CD4-positive, alpha-beta T cell treated with Interleukin-15 for 1 hour (primary cell): ENCODE measurements around the gene LRRC74B.
A peak's percentile ranks its signal among the peaks of the same experiment; 100 is the strongest.
"Not testable (repeated sequence)": the region's sequence is repeated elsewhere in the genome, so short reads cannot be mapped to it uniquely, and the experiment has no call there.

ENCODE experiments used
- DNase-seq: peaks from one replicate; pipeline ENCODE4 v3.0.0-alpha.2; 2020

The LRRC74B gene, protein sequence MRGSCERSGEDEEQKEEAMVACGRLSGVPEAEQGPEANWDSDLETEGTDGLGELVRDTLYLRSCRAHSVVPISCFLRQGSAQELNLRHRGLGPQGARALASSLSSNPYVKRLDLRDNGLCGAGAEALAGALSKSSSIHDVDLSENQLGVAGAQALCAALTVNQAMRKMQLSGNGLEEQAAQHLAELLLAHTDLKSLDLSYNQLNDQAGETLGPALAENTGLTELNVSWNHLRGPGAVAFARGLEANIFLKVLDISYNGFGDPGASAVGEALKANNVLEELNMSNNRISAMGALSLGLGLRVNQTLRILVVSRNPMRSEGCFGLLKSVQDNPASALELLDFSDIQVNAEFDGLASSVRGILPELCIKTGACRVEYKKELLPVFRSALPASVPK

DNA sequence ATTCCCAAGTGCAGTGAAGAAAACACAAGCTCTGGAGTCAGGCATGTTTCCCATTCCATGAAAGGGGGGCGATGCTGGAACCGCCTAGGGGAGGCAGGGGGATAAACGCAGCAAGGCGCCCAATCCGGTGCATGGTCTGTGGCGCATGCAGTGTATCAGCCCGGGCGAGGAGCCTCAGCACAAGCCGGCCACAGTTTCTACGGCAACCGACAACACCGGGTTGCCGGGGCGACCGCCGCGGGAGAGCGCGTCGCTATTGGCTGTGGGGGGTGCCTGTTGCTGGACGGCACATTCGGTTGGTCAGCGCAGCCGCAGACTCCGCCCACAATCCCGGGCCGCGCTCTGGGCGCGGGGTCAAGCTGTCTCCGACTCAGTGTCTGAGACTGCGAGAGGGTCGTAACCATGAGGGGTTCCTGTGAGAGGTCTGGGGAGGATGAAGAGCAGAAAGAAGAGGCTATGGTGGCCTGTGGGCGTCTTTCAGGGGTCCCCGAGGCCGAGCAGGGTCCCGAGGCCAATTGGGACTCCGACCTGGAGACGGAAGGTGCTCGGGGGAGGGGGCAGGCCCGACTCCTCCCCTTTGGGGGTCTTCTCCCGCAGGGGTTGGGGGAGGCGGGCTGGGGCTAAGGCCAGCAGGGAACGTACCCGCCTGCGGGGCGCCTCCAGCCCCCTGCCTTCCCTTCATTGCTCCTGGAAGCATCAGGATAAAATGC, at the start of gene LRRC74B:
Gene LRRC74B, plus strand, starts transcription at position 362 of the 710 bp plus-strand sequence. Its CDS starts 41 bp downstream, at position 403.
- DNase-seq = peak; percentile 85

DNA sequence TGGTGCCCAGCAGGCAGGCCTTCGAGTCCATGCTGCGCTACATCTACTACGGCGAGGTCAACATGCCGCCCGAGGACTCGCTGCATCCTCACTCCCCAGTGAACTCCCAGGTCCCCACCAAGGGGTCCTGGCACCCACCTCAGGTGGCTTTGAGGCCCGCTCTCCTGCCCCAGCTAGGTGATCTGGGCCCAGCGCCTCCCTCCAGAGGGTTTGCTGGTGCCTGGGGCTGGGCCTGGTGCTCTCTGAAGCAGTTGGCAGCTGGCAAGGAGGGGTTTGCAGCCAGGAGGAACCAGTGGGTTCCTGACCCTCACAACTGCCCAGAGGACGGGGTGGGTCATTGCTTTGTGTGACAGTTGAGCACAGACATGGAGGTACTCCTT, 49.7 kb upstream of the LRRC74B start:
- no peak for DNase-seq

DNA sequence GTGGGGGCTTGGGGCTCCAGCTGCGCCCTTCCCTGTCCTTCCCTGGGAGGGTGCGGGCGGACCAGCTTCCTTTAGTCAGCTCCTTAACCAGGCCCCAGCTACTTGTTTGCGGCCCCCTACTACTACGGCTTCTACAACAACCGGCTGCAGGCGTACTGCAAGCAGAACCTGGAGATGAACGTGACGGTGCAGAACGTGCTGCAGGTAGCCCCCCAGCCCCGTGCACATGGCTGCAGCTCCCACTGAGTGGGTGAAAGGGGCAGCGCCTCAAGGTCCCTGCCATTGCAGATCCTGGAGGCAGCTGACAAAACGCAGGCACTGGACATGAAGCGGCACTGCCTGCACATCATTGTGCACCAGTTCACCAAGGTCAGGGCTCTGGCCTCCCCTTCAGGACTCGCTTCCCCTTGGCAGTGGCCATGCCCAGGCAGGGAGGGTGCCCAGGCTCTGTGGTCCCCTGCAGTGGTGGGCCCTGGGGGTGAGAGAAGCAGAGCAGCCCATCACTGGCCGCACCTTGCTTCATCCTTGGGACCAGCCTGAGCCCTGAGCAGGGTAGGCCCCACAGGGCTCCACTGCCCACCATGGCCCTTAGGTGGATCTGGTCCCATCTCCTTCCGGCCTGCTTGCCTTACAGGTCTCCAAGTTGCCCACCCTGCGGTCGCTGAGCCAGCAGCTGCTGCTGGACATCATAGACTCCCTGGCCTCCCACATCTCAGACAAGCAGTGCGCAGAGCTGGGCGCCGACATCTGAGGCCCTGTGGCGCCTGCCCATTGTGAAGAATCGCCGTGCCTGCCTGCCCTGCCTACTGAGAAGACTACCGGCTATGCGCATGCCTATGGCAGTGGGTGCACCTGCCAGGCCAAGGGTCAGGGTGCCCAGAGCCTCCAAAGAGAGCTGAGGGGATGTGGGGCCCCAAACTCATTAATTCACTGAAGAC, 48.9 kb upstream of the LRRC74B start:
- no peak for DNase-seq

DNA sequence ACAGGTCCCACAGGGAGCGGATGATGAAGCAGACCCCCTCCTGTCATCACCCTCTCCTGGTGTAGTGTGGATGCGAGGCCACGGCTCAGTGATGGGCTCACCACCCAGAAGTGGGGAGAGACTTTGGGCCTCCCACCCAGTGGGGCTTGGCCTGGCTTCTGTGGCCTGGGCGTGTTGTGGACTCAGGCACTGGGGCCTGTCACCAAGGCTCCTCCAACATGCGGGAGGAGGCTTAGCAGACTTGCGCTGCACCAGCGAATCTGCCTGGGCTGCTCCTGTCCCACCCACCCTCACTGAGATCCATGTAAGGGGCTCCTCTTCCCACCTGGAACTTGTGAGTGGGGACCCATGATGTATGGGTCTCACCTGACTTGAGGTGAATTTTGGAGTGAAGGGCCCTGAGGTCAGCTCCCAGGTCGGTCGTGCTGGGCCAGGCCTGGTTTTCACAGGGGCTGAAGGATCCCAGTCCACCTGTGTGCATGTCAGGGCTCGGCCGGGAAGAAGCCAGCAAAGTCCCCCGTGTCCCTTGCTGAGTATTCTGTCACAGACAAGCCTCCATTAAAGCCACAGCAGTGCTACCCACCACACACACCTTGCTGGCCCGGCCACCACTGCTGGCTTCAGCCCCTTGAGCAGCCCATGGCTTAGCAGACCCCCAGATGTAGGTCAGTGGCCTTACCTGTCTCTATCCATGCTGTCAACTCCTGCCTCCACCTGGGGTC, 48.0 kb upstream of the LRRC74B start:
- DNase-seq = no peak

DNA sequence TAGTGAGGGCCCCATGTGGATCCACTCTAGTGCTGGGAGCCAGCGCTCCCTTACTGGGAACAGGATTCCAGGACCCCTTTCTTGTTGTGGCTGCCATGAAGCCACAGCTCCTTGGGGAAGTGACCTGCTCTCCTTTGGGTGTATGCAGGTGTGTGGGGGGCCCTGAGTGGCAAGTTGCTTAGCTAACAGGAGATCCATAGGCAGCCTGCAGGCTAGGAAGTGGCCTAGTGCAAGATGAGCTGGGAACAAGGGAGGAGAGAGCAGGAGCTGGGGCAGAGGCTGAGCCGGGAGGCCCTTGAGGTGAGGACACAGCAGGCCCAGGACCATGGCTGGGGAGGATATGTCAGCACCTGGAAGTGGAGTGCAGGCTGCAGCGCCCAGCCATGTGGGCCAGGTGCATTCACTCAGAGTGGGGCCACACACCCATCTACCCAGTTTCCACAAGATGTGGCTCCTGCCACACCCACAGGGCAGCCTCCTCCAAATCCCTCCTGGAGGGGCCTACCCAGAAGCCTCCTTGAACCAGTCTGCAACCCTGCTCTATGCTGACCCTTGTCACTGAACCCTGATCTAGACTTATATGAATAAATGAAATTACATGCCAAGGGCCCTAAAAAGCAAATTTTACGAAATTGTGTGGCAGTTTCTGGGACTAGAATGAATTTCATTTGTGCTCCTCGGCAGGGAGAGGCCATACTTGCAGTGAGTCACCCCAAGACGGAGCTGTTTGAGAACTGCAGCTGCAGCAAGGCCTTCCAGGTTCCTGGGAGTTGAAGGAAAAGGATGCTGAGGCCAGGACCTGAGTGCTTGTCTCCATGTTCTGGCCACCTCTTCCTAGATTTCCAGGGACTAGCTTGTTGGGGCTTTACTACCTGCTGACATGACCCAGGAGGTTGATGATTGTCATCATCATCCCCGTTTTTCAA, 47.1 kb upstream of the LRRC74B start:
- no peak for DNase-seq

DNA sequence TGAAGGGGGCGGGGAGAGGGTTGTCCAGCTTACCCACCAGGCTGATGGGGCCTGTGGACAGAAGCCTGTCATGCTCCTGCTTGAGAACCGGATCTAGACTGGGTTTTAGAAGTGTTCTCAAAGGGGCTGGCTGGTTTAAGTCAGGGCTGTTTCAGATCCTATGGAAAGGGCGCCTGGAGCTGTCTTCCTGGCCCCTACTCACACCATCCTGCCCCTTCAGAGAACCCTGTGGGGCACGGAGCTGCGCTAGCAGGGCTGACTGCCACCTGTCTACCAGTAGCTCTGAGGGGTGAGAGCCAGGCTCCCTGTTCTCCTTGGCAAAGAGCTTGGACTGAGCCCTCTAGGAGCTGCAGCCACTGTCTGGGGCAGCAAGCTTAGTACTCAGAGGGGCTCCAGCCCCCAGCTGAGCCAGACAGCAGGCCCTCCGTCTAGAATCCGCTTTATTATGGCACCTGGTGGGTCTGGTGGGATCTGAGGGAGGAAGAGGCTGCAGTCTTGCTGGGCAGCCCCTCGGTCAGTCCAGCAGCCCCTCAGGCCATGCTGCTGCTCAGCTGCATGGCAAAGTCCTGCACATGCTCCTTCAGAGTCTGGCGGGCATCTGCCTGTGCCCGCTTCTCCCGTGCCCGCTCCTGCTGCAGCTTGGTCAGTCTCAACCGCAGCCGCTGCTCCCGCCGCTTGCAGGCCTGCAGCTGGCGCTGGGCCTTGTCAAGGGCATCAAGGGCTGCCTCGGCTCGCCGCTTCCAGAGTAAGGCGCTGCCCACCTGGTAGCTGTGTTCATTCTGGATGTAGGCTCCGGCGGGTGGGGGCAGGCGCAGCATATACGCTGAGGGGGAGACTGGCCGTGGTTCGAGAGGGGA, 46.2 kb upstream of the LRRC74B start:
- no peak for DNase-seq

DNA sequence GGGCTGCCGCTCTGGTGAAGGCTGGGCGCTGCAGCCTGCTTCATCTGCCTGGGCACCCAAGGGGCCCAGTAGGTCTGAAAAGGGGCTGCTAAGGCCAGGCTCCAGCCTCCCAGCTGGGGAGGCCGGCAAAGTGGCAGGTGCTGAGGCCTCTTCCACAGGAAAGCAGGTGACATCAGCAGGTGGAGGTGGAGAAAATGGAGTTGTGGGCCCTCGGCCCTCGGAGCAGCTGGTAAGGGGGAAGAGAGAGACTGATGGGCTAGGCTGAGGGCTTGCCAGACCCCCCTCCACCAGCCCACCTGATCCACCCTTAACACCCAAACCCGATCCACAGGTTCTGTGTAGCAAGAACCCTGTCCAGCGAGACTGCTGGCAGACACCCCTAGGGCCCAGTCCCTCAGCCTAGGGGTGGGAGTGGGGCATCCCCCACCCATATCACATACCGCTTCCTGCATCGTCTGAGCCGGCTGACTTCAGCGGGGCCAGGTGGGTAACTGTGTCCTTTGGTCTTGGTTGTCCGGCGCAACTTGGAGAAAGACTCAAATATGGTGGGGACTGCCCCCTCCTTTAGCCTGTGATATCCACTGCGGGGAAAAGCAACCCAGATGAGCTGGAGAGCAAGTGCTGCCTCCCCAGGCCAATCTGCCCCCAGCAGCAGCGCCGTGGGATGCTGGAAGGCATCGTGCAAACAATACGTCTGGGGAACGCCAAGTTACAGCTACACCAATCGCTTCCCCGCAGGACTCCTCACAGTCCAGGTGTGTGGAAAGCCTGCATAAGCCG, 45.3 kb upstream of the LRRC74B start:
- no peak for DNase-seq

DNA sequence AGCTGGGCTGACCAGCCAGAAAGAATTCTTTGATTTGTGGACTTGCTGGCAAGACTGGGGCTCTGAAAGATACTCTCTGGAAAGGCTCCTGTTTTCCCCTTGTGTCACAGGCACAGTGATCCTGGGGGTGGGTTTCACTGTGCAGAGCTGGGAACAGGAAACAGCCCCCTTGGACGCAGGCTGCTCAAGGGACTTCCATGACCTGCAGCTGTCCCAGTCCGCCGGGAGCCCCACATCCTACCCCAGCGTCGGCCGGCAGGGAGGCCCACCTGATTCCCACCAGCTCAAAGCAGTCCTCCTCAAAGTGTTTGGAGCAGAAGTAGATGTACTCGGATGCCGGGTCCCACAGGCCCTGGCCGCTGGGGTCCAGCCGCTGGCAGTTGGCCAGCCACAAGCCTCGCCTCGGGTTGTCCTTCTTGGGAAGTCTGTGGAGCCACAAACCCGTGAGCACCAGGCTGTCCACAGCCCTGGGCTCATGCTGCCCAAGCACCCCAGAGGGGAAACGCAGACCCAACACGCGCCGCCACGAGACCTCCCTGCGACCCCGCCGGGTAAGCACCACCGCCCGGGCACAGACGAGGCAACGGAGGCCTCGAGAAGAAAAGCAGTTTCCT, 44.7 kb upstream of the LRRC74B start:
- DNase-seq = no peak

DNA sequence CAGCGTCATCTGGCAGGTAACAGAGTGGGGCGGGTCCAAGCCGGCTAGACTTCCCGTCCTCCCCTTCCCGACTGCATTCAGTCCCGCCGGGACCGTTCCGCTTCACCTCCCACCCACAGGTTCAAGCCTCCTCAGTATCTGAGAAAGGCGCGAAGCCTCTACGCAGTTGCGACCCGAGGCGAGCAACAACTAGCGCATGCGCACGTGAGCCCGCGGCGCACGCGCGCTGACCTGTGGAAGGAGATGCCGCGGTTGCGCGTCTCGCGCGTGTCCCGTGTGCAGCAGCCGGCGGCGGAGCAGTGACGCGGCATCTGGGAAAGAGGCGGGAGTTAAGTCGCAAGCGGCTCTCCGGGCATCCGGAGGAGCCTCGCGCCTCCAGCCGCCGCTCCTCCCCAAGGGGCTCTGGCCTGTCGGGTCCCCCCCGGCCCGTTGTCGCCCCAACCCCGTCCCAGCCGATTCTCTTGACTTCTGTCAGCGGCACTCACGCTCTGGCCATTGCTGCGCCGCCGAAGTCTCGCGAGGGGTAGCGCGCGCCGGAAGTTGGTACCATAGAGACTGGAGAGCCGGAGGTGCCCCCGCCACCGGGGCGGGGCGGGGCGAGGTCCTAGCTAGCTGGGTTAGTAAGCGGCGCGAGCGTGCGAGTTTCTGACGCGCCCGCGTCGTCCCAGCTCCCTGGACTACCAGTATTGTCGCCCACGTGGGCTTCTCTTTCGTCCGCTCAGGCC, 44.0 kb upstream of the LRRC74B start, which contains the start of gene THAP7:
Gene THAP7, minus strand, starts transcription at position 518 of the 725 bp plus-strand sequence. Its CDS starts 207 bp downstream, at position 311.
- DNase-seq = peak; percentile 96

DNA sequence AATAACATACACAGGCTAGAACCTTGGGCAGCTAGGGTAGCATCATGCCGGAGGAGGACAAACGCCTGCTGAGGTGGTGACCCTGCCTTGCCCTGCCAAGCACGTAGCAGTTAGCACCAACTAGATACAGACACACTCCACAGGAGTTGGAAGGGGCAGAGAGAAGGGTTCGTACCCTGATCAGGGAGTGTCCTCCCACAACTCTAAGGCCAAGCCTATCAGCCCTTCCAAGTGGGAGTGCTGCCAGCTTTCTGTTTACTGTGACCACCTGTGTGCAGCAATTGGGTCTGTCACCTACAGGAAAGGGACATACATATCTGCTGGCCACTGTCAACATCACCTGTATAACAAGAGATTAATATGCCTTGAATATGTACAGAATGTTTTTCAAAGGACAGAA, 42.0 kb upstream of the LRRC74B start:
- DNase-seq = no peak

DNA sequence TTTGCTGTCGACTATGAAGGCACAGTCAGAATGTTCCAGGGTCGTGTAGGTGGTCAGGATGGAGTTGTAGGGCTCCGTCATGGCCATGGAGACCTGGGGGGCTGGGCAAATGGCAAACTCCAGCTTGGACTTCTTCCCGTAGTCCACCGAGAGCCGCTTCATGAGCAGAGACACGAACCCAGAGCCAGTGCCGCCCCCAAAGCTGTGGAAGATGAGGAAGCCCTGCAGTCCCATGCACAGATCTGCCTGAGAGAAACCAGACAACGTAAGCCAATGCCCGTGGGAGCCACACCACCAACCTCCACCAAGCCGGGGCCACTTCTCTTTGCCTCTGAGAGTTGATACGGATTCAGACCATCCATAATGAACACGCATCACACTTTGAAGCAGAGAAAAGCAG, 36.5 kb upstream of the LRRC74B start:
- DNase-seq = not testable (repeated sequence)

DNA sequence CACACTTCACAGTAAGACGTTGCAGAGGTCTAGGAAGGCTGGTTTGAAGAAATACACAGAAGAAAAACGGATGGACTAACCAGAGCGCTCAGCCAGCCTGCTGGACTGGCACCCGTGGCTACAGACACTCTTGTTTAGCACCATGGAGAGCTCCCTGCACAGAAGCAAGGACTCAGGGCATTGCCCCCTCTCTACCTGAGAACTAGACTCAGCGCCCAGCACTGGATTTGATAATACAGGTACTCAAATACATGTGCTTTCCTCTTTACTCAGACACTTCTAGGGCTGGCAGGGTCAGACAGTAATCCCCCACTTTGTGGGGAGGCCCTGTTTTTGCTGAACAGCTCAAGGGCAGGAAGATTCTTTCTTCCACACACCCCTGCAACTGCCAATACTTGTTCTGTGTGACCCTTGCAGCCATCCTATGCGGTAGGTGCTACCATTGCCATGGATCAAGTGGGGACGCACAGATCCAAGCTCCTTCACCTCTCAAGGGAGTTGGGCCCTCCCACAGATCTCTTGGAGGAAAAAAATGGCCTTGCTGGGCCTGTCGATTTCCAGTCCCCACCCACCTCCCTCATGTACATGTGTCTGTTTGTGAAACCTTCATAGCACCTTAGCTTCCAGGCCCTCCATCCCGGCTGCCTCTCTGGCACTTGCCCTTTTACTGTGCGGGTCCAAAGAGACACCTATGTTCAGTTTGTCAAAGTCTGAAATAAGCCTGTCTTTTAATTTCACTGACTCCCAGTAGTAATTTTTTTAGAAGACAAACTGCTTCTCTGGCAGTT, 35.9 kb upstream of the LRRC74B start:
- no peak for DNase-seq

DNA sequence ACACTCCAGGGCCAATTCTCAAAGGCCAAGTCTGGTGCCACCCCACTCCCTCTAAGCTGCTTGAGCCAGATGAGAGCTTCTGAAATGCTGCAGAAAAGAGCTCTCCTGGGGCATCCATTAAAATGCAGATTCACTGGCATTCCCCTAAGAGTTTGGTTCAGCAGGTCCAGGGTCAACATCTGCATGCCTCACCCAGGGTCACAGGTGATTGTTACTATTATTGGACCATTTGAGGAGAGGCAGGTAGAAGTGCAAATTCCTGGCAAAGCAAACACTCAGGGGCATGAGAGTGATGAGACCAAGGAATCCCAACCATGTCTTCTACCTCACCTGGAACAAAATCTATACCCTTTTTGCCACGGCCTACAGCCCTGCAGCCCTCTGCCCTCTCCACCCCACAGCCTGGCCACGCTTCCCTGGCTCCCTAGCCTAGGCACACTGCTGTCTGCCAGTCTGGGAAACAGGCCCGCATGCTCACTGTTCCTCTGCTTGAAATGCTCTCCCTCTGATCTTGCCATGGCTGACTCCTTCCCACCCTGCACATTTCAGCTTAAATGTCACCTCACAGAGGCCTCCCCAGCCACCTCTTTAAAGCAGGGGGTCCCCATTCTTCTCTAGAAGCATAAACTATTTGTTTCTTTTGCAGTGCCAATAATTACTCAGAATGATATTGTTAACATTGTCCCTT, 35.2 kb upstream of the LRRC74B start:
- no peak for DNase-seq

DNA sequence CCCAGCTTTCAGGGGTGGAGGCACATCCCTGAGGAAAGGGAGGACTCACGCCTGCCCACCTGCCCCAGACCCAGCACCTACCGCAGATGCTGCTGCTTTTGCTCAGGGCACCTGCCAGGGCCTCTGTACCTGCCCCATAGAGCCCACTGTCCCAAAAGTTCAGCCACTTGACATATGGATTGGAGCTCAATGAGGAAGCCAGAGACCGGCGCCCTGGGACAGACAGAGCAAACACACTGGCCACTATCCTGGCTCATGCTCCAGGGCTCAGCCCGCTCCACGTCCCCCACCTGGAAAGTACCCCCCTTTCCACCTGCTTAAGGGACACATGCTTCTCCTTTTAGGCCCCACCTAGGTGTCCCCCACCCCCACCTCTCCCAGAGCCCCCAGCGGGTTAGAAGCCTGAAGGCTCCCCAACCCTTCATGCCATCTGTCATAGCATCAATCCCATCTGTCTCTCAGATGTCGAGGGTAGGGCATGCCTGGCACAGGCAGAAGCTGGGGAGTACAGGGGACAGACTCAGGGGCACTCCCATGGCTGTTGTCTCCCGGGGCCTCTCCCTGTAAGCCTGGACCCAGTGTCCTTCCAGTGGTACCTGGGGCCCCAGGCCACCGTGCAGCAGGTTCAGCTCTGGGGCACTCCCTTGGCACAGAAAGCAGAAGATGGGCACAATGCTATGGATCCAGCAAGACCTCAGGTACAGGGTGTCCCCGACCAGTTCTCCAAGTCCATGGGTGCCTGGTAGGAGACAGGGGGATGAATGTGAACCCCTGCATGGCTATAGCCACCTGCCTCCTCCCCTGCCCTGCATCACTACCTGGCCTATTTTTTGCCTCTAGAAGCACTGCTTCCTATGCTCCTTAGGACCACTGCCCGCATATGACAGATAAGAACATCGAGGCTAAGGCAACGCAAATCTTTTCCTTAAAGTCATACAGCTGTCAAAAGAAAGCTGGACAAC, 33.0 kb upstream of the LRRC74B start:
- DNase-seq = no peak

DNA sequence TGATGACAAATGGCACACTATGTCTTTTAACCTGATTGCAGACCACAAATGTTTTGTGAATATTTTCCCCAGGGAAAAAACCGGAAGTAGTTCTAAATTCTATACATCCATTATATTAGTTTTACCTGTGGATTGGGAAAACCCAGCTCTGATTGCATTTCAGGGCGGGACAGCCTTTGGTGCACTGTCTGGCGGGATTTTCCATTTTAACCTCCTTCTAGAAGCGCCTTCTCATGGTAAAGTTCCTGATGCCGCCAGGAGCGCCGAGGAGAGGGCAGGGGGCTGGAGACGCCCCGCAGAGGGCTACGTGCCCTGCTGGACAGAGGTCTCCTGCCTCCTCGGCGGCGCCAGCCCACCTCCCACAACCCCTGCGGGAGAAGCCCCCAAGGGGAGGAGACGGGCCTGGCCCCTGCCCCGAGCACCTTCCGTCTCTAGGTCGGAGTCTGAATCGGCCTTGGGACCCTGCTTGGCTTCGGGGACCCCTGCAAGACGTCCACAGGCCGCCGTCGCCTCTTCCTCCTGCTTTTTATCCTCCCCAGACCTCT, 32.0 kb upstream of the LRRC74B start:
- no peak for DNase-seq
